Stimulated activated CD8-positive, alpha-beta memory T cell treated with anti-CD3 and anti-CD28 coated beads, Interleukin-15, amount 100 ng/mL, for 48 hours (primary cell): Measurements from ENCODE around the gene CEACAM21.
A peak's percentile ranks its signal among the peaks of the same experiment; 100 is the strongest.

Experiments used
- DNase-seq, 2 donors: peaks; one replicate each; pipeline ENCODE4 v3.0.0-alpha.2; 2020; ENCODE audit warnings: low read depth in 2 of 2

The CEACAM21 gene

DNA sequence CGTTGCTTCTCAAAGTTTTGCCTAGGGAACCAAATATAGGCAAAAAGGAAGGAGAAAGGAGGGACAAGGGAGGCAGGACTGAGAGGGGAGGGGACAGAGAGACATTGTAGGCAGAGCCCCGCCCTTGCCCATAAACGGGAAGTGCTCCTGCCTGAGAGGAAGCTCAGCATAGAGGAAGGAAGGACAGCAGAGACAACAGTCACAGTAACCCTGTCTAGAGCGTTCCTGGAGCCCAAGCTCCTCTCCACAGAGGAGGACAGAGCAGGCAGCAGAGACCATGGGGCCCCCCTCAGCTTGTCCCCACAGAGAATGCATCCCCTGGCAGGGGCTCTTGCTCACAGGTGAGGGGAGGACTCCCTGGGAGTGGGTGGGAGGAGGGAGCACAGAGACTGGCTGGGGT lies at the start of gene CEACAM21:
TSS of gene CEACAM21 (plus strand) at position 169 of the 400 bp plus-strand sequence. CDS start at position 278, 109 bp downstream.
- no peak for DNase-seq

DNA sequence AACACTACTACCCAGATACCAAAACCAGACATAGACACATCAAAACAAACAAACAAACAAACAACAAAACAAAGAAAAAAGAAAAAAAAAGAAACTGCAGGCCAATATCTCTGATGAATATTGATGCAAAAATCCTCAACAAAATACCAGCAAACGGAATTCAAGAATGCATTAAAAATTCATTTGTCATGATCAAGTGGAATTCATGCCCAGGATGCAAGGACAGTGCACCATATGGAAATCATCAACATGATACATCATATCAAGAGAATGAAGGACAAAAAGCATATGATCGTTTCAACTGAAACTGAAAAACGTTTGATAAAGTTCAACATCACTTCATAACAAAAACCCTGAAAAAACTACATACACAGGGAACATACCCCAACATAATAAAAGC lies 48.9 kb upstream of the CEACAM21 start:
- no peak for DNase-seq

DNA sequence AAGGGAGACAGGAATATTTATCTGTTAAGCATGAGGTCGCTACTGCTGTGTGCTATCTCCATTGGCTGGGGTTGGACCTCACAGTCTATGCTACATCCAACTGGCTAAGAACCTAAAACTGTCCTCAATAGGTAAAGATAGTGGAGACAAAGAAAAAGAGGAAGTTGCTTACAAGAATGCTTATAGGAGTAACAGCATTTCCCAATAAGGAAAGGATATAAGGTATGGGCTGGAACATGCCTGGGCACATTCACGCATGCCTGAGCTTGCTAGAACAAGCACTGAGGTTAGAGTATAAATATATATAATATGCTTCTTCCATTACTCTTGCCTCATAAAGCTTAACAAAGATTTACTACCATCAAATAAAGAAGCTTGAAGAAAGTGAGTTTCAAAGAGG lies 47.9 kb upstream of the CEACAM21 start:
- DNase-seq, result no peak

DNA sequence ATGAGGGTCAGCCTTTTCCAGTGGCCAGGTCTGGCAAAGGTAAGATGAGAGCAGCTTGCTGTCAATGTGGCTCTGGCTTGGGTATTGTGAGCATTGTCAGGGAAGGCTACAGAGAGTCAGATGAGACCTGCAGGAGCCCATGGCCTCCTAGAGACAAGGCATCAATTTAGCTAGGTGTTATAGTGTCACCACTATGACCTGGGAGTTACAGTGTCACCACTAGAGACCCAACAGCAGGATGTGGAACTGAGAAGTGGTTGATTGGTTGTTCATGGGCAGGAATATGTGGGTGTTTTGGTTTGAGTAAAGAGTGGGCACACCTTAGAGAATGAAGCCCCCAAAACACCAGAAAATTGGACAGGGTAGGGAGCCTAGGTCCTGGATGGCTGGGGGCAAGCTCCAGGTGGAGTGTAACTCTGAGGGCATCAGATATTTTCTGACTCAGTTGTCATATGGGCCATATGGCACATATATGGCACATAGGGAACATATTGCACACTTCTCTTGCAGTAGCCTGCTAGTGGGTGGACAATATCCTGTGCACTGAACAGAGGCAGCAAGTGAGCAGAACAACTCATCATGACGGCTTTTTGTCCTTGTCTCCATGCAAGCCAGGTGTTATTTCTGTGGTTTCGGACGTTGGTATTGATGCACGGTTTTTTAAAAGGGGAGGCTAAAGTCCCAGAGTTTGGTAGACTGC lies 46.3 kb upstream of the CEACAM21 start:
- no peak for DNase-seq

DNA sequence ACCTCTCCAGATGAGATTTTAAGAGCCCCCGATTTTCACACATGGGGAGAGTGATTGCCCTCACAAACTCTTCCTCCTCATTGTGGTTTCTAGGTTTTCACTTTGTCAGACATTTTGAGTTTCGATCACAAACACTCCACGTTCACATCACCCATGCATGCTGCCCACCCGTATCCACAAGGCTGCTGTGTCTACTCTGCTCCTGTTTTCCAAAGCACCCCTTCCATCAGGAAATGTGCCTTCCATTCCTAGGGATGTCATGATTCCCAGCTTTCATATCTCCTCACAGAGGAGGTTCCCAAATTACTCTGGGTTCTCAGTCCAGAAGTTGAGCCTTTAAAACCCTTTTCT lies 45.8 kb upstream of the CEACAM21 start:
- no peak for DNase-seq

DNA sequence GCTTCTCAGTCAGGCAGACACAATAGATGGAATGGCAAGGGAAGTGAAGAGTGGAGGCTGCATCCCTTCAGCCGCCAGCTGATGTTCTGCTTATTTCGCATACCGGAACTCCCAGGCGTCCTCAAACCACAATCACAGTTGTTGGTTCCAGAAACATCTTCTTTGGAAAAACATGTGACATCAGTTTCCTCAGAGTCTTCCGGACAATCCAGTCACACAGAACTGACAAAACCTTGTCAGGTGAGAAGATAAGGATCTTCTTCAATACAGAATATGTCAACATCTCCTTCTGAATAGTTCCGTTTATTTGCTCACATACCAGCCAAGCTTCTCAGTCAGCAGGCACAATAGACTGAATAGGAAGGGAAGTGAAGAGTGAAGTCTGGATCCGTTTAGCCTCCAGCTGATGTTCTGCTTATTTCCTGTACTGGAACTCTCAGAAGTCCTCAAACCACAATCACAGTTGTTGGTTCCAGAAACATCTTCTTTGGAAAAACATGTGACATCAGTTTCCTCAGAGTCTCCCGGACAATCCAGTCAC lies 45.1 kb upstream of the CEACAM21 start:
- no peak for DNase-seq

DNA sequence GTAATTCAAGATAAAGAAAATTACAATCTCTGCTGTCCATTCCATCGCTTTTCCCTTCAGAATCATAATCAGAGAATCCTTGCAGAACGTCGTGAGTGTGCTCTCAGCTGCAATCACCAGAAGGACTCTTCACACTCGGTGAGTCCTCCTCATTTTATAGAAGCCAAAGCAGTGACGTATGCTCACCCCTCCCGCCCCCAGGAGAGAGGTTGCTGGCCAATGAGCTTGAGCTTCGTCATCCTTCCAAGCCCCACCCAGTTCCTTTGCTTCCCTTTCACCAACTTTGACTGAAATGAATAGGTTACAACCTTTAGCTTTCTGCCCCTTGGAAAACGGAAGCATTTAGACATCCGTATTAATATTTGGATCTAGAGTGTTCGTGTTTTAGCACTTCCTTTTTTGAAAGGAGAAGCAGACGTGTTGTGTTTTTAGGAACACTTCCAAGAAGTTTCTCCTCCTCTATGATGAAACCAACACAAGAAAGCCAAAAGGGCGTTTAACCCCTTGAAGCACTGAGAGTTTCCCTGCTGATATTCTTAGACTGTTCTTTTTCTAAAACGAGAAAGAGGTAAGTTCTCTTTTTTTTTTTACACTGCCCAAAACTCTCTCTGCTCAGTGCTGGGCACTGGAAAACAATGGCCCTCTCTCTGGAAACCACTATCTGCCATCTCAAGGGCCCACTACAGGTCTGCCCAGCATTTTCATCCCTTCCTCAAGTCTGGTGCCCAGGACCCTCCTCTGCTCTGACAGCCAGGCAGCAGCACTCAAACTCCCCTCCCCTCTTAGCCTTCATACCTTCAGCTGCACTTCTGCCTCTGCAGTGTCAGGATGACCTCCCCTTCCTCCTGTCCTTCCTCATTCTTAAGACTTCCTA lies 44.3 kb upstream of the CEACAM21 start:
- DNase-seq, result peak; percentile 70 to 72

DNA sequence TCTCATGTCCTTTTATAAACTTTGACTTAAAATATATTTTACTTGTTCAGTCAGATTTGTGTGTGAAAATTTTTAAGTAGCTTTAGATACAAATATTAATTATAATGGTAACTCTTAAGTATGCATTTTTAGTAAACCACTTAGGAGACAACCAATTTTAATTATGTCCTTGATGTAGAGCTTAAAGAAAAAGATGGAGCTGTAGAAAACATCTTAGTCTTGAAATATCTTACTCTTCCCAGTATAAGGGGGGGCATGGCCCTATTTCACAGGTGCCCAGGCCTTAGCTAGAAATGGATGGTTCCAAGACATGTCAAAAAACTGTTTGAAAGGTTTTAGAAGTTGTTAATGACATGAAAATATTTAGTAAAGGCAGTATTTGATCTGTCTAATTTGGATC lies 43.4 kb upstream of the CEACAM21 start:
- no peak for DNase-seq

DNA sequence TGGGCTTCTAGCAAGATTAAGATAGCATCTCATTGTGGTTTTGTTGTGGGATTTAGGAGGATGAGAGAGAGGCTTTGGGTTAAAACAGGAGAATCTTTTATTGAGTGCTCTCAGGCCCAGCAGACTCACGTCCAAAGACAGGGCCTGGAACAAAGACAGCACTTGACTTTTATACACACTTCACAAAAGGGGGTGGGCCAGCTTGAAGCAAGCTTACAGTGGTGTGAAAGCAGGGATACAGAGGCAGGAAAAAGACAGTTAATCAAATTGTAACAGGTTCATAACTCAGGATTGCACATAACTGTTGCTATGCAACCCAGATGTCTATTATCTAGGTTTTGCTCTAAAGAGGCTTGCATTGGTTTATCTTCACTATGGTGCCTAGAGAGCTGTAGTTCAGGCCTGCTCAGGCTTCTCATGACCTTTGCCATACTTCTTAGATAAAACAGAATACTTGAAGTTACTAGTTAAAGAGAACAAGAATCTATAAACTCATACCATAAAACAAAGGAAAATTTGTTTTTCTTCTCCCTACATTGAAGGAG lies 42.2 kb upstream of the CEACAM21 start:
- DNase-seq, result no peak

DNA sequence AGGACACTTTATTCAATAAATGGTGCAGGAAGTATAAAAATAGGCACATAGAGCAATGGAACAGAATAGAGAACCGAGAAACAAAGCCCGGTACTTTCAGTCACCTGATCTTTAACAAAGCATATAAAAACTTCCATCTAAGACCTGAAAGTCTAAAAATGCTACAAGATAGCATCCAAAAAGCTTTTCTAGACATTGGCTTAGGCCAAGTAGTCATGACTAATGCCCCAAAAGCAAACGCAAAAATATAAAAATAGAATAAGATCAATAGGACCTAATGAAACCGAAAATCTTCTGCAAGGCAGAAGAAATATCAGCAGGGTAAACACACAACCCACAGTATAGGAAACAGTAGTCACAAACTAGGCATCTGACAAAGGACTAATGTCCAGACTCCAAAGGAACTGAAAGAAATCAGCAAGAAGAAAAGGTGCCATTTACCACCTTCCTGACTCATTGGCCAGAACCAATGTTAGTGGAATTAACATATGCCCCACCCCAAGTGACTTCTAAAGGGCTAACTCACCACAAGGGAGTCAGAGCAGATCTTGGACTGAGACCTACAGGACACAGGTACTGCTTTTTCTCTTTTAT lies 40.8 kb upstream of the CEACAM21 start:
- DNase-seq, result no peak

DNA sequence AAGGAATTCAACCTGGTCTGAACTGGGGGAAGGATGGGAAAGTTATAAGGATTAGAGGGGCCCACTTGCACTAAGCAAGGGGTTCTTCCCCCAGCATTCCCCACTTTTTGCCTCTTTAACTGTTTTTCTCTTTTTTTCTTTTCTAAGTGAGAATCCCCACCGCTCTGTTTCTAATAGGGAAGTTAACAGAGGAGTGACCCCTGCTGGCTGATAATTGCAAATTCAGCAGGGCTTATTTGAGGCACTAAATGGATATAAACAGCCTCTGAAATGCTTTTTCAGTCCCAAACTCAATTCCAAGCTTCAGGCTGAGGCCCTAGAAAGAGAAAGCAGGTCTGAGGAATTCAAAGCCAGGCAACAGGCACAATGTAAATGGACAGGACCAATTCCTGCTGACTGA lies 38.2 kb upstream of the CEACAM21 start:
- DNase-seq, result no peak

DNA sequence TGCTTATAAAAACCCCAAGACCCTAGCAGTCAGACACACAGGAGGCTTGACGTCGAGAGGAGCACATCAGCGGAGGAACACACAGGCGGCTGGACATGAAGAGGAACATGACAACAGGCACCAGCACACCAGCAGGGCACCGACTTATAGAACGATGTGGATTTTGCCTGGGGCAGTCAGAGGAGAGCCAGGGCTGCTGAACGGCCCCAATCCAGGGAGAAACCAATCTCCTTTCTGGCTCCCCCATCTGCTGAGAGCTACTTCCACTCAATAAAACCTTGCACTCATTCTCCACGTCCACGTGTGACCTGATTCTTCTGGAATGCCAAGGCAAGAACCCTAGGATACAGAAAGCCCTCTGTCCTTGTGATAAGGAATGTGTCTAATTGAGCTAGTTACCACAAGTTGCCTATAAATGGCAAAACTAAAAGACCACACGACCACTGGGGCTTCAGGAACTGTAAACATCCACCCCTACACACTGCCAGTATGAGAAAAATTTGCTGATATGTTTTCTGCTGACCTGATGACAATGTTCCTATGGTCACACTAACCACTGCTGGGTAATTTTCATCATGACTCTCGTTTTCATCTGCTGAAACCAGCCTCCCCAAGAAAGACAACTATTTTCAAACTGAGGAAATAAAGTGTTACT lies 35.8 kb upstream of the CEACAM21 start:
- DNase-seq, result no peak

DNA sequence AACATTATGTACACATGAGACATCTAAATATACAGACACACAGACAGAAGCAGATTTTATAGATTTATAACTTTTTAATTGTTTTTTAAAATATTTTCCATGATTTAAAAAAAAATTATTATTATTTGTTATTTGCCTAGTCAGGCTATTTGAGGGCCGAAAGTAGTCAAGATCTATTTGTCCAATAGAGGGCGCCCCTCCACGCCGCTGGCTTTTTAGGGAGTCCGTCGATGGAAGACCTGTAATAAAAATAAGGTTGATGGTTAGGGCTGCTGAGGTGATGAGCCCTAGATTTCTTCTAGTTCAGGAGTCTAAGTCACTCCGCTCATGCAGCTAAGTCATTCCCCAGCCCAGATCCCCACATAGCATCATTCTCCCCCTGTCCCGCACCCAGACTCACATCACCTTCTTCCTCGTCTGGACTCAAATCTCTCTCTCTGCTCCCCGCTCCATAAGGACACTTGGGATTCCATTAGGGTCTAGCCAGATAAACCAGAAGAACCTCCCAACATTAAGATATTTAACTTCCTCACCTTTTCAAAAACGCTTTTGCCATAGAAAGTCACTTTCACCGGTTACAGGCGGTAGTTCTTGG lies 33.9 kb upstream of the CEACAM21 start:
- DNase-seq, result peak in 1 of 2 donors; percentile 56

DNA sequence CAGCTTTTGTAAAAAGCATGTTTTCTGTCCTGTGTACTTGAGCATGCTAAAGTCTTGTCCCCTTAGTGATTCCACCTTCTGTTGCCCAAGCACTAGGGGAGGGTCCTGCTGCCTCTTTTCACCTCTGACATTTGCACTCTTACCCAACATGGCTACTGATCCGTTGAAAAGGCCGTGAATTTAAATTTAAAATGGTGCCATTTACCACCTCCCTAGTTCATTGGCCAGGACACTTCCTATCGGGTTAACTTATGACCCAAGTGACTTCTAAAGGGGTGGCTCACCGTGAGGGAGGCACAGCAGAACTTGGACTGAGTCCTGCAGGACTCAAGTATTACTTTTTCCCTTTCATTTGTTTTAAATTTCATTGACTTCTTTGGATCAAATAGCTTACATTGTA lies 33.3 kb upstream of the CEACAM21 start:
- no peak for DNase-seq

DNA sequence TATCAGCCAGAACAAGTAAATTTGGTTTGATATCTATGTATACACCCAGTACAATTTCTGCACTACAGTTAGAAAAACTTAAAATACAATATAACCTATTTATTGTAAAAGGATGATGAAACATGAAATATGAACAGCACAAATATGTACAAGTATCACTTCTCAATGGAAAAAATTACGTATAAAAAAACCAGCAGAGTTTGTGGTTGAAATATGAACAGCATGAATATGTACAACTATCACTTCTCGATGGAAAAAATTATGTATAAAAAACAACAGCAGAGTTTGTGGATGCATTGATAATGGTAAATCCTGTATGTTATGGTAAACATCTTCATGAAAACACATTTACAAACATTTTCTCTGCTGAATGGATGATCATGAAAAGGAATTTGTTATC lies 32.4 kb upstream of the CEACAM21 start:
- DNase-seq, result no peak

DNA sequence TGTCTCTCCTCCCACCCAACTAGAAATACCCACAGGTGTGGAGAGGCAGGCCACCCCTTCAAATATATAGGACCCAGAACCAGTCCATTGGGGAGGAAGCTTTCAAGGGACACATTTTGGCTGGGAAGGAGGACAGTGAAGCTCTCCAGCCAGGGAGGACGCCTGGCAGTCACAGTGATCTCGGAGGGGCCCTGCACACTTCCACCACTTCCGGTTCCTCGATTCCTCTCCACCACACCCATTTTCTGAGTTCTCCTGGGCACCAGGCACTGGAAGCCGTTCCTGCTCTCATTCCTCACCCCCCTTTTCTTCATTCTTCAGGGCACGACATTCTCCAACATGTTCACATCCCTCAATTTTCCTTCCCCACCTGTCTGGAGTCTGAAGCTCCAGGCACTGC lies 30.4 kb upstream of the CEACAM21 start:
- DNase-seq, result no peak

DNA sequence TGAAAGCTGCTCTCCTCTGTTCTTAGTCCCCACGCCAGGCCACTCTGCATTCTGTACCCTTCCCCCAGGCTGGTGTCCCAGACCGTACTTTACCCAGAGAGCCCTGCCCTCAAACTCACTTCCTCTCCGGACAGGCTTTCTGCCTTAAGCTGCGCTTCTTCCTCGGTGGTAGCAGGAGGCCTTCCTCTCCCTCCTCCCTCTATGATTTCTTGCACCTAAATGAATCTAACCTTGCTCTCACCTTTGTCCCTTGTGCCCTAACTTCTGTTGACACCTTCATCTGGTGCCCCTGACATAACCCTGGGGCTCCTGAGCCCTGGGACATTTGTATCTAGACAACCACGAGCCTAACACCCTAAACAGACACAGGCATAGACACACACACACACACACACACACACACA lies 29.6 kb upstream of the CEACAM21 start:
- no peak for DNase-seq

DNA sequence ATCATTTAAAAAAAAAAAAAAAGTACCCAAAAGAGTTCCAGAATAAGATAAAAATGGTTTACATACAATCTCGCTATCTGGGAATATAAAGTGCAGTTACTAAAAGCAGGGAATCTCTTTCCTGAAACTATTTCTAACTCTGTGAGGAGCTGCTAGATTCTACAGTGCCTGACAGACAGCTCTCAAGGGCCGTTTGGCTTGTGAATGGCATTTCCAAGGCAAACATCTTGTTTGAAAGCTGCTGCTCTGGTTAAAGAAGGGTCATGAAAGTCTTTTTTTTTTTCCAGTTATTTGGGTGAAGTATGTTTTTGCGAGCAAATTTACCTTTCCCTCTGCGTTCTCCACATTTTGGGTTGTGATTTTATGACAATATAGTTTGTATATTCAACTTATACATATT lies 29.0 kb upstream of the CEACAM21 start:
- no peak for DNase-seq

DNA sequence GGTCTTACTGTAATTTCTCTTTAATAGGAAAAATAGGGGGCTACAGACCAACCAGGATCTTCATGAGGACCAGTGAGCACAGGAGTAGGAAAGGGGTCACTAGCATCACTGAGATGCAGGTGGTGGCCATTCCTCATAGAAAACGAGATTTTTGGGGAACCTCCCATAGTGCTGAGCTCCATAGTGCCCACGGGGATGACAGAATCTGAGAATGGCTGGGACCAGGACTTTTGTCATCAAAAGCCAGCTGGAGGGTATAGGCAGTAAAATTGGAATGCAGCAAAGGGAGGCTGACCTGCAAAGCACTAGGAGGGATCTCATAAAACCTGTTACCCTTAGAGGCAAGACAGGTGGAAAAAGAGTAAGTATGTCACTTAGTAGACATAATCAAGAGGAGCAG lies 28.4 kb upstream of the CEACAM21 start:
- DNase-seq, result no peak

DNA sequence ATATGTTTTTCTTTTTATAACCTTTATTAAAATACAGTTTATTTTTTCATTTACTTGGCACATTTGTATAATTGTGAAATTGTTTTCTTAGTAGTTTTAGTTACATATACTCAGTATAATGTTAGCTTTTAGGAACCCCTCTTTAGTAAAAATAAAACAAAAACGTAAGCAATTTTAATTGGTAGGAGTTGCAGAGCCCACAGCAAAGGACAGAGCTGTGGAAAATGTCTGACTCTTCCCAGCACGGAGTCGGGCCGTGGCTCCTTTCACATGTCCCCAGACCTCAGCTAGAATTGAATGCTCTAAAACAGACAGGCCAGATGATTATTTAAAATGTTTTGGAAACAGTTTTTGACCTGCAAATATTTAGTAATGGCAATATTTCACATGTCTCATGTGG lies 27.9 kb upstream of the CEACAM21 start:
- no peak for DNase-seq

DNA sequence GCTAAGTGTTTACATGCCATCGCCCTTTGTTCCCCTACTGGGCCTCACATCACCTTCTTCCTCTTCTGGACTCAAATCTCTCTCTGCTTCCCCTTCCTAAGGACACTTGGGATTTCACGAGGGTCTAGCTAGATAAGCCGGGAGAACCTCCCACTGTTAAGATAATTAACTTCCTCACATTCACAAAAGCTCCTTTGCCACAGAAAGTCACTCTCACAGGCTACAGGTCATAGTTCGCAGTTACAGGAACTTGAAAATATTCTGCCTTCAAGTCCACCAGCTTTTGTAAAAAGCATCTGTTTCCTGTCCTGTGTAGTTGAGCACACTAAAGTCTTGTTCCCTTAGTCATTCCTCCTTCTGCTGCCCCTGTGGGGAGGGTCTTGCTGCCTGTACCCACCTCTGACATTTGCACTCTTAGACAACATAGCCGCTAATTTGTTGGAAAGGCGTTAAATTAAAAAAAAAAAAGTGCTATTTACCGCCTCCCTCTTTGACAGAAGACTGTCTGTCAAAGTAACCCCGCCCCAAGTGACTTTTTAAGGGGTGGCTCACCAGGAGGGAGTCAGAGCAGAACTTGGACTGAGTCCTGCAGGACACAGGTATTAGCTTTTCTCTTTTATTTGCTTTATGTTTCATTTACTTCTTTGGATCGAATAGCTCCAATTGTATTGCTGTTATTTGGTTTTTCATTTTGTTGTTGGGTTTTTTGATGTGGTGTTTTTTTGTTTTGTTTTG lies 26.8 kb upstream of the CEACAM21 start:
- peak in 1 of 2 donors; percentile 65 for DNase-seq
